Fibroblast of skin of scalp (primary cell): ENCODE data around the gene TRAPPC8.
"Not testable (repeated sequence)": the region's sequence is repeated elsewhere in the genome, so short reads cannot be mapped to it uniquely, and the experiment has no call there.

Experiments used
- DNase-seq: peaks from one replicate; pipeline ENCODE4 v3.0.0-alpha.2; 2013

TRAPPC8 gene

DNA sequence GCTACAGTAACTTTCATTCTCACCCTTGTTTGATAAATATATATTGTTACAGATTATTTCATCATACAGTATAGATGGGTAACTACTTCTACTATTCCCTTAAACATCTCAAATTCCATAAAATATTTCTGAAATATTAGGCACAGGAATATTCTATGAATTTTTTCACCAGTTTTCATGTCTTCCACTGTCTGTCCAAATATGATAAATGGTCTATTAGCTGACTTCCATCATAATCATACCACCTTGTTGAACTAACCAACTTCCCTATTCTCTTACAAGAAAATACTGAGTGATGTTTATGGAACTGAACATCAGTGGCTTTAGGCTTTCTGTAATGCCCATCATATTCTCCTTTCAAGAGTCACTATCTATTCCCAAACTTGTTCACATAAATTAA lies 82.4 kb downstream of the TRAPPC8 start:
- peak; percentile 8 for DNase-seq

DNA sequence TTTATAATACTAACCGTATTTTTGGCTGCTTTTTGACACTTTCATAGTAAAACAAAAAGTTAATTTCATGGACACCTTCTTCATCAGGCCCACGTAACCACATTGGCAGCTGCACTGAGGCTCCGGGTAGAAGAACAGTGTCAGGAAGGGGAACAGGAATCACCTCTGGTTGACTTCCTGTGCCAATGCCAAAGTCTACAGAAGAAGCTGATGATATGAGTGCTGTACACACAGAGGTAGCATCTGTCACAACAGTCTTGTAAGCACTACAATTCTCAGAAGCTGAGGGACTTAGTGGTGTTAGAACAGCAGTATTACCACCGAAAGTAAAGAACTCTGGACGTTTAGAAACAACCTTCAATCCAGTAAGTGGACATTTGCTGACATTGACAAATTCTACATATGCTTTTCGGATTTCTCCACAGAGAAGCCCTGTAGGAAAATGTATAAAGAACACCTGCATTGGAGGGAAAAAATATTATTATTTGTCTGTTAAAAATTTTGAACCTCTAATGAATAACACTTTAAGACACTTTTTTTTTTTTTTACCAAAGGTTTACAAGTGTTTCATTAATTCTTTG lies 85.3 kb downstream of the TRAPPC8 start:
- DNase-seq, result no peak

DNA sequence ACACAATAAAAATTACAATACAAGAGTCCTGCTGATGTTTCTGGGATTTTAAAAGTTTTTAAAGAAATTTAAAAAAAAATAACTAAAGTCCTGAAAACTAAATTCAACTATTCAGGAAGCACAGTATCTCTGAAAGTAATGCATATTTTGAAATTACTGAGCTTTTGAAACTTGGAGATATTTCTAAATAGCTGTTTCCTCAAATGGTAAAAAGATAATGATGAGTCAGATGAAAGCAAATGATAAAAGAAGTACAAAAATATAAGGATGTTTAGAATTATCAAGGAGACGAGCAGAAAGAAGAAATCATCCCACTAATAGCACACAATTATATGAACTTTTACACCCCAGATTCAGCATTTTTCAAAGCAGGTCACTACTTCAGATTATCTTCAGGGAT lies 92.1 kb downstream of the TRAPPC8 start:
- no peak for DNase-seq

DNA sequence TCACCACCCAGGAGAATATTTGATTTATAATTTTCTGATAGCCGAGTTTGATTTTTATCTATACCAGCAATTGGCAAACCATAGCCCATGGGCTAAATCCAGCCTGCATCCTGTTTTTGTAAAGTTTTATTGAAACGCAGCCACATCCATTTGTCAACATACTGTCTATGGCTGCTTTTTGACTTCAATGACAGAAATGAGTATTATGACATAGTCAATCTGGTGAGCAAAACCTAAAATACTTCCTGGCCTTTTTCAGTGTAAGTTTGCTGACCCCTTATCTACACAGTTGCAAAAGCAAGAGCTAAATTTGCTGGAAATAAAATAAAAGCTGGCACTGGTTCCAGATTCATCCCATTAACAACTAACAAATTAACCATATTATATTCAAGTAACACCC lies 102.4 kb downstream of the TRAPPC8 start:
- no peak for DNase-seq

DNA sequence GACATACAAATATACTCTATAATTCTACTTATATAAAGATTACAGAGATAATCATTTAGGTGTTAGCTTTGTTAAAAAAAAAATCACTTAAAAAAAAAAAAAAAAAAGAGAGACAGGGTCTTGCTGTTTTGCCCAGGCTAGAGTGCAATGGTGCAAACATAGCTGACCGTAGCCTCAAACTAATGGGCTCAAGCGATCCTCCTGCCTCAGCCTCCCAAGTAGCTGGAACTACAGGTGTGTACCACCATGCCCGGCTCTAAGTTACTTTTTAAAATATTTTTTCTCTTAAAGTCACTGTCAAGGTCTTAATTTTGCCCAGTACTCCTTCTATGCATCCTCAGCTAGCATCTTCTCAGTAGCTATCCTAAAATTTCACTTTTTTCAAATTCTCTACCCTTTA lies 105.0 kb downstream of the TRAPPC8 start:
- no peak for DNase-seq

DNA sequence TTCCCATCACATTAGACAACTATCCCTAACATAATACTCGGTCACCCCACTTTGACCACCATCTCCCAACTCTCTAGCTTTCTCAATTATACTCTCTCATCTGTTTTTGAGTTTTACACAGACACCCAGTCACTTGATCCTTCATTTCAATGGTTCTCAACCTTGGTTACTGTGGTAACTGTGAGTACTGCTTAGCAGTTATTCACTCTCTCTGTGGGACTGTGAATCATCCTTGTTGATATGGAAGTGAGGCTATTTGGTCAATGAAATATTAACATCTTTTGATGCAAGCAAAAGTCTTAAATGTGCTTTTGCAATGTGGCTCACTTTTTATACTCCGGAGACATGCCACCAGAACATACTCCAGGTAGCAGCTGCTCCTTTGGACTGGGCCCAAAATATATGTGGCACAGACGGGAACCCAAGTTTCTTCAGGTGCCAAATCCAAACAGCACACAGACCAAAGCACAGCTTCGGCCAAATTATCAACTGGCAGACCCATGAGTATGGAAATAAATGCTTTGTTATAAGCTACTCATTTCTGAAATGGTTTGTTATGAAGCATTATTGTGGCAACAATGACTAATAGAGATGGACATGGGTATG lies 107.3 kb downstream of the TRAPPC8 start:
- DNase-seq, result no peak

DNA sequence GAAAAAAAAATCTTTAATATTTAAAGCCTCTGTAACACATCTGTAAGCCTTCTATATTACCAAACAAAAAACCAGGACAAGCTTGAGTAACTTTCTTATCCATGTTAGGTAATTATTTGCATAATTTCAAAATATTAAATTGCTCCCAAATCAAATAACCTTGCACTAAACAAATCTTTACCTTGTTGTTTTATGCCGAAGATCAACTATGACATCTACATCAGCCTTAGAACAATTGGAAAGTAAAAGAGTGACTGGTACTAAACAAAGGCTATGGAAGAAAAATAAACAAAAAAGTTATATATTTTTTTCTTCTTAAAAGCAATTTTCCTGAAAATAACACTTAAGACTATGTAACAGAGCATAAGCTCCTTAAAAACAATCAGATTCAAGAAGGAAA lies 111.0 kb downstream of the TRAPPC8 start:
- no peak for DNase-seq

DNA sequence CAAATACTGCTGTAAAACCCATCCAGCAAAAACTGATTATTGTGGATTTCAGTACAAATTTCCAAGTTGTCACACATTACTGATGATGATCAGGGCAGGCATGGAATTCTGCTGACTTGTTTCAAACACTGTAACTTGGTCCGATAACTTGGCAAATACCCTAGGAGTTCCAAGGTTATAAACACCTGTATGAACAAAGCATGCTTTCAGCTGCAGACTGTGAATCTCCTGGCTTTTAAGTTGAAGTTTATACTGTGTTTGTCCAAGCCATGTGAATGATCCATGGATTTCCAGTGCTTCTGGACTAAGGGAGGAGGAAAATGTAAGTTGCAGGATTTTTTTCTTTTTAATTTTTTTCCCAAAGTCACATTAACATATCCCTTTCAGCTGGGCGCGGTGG lies 112.2 kb downstream of the TRAPPC8 start:
- DNase-seq, result no peak

DNA sequence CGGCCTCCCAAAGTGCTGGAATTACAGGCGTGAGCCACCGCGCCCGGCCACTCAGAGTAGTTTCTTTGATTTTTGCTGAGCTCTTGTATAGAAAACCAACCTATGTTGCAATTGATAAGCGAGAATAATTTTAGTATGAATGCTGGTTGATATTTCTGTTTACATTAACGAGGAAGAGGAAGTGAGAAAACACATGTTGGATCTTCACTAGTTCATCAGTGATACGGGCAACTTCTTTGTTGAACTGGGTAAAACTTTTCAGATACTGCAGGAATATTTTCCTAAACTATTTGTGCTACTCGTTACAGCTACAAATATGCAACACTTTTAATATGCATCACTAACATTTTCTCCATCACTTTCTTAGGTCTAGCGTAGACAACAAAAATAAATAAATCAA lies 114.3 kb downstream of the TRAPPC8 start:
- DNase-seq, result no peak

DNA sequence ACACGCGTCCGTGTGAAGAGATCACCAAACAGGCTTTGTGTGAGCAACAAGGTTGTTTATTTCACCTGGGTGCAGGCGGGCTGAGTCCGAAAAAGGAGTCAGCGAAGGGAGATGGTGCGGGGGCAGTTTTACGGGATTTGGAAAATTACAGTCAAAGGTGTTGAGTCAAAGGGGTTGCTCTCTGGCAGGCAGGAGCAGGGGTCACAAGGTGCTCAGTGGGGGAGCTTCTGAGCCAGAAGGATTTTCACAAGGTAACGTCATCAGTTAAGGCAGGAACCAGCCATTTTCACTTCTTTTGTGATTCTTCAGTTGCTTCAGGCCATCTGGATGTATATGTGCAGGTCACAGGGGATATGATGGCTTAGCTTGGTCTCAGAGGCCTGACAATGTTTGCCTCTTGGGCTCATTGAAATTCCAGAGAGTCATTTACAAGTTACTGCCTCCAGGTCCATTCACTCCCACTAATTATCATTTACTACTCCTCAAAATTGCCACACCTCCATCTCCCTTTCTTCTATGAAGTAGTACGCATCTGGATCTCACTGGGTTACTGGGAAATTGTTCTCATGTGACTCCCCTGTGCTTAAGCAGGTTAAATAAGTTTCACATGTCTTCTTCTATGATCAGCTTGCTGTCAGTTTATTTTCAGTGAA lies 116.1 kb downstream of the TRAPPC8 start:
- DNase-seq, result not testable (repeated sequence)

DNA sequence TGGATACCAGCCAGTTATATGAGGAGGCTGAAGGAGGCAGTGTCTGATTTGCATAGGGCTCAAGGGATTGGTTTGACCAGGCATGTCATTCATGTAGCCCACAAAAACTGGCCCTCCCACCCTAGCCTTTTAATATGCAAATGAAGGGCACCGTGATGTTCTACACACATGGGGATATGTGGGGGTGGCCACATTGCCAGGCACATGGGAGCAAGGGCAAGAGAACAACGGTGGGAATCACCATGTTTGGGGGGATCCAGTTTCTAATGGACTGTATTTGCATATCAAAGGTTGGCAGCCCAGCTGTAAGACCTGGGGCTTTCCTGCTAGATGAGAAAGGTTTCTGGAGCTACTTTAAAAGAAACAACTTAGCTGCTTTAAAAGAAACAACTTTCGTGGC lies 117.2 kb downstream of the TRAPPC8 start:
- DNase-seq, result no peak

DNA sequence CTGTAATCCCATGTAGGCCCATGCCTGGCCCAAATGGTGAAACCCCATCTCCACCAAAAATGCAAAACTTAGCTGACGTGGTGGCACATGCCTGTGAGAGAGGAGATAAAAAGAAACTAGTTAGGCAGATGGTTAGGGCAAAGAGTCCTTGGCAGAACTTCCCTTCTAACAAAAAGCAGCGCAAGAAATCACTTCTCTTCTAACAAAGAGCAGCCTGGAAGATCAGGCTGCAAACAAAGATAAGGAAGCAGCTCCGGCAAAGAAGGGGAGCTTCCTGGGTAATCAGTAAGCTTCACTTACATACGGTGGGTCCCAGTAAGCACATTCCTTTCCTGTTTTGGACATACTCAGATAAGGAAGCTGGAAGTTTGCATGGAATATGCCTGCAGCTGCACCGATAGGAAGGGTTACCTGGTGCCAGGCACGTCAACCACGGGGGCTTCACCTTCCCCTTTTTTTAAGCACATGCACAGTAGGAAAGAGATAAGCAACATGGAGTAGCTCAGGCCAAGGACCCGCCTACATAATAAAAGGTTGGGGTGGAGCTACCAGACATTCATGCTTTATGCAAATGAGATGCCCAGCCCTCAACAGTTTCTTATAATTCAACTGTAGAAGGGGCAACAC lies 121.3 kb downstream of the TRAPPC8 start:
- DNase-seq, result no peak

DNA sequence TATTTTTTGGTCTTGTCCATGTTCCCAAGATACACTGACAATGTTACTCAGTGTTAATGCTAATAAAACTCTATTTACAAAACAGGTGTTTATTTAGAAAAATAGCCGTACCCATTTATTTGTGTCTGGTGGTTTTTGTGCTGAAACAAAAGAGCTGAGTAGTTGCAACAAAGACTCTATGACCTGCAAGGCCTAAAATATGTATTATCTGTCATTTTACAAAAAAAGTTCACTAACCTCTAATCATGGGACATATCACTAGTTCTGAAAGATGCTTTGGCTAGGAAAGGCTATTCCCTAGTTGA lies 123.1 kb downstream of the TRAPPC8 start:
- no peak for DNase-seq

DNA sequence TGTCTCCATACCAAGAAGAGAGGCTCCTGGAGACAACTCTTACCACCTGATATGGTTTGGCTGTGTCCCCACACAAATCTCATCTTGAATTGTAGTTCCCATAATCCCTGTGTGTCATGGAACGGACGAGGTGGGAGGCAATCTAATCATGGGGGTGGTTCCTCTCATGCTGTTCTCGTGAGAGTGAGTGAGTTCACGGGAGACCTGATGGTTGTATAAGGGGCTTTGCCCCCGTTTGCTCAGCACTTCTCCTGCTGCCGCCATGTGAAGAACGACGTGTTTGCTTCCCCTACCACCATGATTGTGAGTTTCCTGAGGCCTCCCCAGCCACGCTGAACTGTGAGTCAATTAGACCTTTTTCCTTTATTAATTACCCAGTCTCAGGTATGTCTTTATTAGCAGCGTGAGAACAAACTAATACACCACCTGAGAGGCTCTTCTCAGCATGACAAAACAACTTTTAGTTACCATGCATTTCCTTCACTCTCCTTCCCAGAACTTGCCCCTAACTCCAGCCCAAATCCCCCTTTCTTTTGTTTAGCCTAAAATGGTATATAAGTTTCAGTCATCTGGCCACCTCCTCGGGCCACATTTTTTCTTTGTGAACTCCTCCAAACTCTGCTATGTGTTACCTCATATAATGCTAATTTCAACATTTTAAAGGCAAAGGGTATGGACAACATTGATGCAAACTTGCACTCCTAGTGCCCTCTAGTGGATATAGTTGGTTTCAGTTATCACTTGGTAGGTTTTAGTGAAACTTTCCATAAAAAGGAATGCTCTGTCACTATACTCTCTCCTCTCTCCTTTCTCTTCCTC lies 123.6 kb downstream of the TRAPPC8 start:
- peak; percentile 45 for DNase-seq

DNA sequence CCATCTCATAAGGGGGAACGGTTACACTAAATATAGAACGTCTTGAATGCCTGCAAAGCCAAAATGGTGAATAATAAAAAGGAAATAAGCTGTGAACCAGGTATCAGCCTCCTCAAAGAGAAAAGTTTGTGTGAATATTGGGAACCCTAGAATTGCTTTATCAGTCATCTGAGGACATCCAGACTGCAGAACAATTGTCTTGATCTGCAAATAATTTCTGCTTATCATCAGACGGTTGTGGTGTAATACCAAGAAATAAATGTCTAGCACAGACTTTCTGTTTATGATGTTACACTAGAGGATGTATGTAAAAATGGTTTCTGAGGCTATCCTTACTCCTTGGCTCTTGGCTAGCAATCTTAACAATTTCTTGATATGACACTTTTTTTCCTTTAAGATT lies 128.8 kb downstream of the TRAPPC8 start:
- no peak for DNase-seq

DNA sequence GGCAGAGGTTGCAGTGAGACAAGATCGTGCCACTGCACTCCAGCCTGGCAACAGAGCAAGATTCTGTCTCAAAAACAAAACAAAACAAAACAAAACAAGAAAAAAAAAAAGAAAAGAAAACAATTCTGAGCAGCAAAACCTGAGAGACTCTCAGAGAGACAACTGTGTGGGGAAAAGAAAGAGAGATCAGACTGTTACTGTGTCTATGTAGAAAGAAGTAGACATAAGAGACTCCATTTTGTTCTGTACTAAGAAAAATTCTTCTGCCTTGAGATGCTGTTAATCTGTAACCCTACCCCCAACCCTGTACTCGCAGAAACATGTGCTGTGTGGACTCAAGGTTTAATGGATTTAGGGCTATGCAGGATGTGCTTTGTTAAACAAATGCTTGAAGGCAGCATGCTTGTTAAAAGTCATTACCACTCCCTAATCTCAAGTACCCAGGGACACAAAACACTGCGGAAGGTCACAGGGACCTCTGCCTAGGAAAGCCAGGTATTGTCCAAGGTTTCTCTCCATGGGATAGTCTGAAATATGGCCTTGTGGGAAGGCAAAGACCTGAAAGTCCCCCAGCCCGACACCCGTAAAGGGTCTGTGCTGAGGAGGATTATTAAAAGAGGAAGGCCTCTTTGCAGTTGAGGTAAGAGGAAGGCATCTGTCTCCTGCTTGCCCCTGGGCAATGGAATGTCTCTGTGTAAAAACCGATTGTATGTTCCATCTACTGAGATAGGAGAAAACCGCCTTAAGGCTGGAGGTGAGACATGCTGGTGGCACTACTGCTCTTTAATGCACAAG lies 132.4 kb downstream of the TRAPPC8 start:
- not testable (repeated sequence) for DNase-seq

DNA sequence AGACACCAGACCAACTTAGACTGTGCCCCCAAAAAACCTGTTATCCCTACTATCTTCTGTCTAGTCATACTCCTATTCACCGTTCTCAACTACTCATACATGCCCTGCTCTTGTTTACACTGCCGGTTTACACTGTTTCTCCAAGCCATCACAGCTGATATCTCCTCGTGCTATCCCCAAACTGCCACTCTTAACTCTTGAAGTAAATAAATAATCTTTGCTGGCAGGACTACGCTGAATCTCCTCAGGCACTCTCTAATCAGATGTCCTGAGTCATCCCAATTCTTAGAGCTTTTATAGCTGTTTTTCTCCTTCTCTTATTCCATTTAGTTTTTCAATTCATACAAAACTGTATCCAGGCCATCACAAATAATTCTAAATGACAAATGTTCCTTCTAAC lies 133.9 kb downstream of the TRAPPC8 start:
- not testable (repeated sequence) for DNase-seq

DNA sequence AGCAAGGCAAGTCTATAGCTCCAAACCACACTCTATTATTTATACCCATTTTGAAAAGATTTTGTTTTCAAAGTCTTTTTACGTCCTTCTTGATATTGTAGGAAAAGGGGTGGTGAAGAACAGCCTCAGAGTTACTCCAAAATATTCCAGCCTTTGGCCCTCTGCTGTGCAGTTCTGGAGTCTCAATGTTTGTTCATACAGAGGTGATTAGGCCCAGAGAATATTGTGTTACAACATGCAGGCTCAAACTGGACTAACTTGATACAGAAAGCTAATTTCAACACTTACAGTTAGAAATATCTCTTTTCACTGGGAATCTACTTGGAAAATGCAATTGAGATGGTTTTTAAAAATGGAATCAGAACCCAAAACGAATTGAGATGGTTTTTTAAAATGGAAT lies 141.8 kb downstream of the TRAPPC8 start:
- no peak for DNase-seq

DNA sequence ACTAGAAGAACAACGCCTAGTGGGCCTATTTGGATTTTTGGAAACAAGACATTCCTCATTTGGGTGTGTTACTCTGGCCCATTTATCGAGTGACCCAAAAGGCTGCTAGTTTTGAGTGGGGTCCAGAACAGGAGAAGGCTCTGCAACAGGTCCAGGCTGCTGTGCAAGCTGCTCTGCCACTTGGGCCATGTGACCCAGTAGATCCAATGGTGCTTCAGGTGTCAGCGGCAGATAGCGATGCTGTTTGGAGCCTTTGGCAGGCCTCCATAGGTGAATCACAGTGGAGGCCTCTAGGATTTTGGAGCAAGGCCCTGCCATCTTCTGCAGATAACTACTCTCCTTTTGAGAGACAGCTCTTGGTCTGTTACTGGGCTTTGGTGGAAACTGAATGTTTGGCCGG lies 143.7 kb downstream of the TRAPPC8 start:
- not testable (repeated sequence) for DNase-seq

DNA sequence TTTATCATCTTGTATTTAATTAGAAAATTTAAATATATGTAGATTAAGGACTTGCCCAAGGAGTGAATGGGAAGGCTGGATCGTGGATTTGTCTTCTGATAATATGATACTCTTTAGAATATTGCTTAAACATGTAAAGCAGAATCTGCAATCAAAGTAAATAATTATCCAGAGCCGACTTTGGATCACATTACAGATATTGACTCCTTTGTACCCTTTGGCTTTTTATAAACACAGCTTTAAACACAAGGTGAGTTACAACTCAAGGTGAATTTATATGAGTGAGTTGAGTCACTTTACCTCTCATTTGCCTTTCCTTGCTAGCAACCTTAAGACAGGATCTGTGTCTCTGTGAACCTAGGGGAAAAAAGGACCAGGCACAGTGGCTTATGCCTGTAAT lies 144.5 kb downstream of the TRAPPC8 start:
- DNase-seq, result no peak

DNA sequence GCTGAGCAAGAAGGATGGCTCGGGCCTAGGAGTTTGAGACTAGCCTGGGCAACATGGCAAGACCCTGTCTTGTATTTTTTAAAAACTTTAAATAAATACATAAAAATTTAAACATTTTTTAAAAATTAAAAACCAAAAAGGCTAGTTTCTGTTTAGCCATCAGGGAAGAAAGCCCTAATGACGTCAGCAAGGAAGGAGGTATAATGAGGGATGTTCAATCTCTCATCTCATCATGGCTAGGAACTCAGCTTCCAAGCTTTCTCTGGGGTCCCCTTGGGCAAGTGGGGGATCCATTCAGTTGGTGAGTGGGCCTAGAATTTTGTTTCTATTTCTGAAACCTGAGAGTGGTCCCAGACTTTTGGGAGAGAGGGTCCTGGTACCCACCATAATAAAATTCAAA lies 147.2 kb downstream of the TRAPPC8 start:
- DNase-seq, result no peak

DNA sequence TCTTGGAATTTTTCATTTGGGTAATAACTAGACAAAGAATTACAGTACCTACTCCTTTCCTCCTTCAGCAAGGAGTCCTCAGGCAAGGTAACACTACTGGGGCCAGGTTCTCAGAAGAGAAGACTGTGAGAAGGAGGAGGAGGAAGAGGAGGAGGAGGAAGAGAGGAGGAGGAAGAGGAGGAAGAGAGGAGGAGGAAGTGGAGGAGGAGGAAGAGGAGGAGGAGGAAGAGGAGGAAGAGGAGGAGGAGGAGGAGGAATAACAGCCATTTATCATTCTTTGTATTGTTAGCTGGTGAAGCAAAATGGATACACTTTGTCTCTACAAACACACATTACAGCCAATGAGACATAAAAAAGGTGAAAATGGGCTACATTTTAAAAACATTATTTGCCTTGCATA lies 149.4 kb downstream of the TRAPPC8 start:
- no peak for DNase-seq

DNA sequence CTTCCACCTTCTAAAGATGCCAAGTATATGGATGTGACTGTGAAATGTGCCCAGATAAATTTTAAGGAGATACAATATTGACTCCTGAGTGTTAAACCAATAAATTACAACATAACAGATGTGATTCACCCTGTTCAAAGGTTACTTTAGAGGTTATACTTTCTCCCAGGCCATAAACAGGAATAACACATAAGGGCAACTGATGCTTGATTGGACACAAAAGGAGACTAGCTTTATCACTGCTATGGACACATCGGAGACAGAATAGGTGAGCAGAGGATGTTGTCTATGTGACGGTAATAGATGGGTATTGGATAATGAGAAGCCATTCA lies 150.4 kb downstream of the TRAPPC8 start:
- DNase-seq, result no peak
